OCI-M2 (cell line): ENCODE data around the gene SAP30BP.

Experiments
- DNase-seq: peaks from one replicate; lab custom pipeline; 2025; ENCODE audit not compliant: unreplicated experiment; lab: John Stamatoyannopoulos, UW

Gene SAP30BP

DNA sequence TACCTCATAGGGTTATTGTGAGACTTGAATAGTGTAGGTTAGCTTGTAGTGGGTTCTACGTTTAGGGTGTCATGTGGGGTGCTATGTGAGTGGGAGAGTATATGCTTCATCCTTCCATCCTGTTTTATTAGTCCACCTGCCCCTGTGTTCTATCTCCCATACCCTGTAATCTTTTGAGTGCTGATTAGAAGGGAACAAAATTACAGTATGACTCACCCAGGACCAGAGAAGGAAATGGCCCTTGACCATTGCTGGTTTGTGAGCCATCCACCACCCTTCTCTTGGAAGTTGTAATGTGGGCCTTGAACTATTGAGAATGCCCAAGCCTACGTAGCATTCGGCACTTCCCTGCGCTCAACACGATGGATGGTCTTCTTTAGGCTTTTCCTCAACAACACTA is 17.1 kb downstream of the SAP30BP start:
- no peak for DNase-seq

GRCh38 chr17:75684924-75685323 is 17.8 kb downstream of the SAP30BP start:
- no peak for DNase-seq

GRCh38 chr17:75685499-75685898 is 18.4 kb downstream of the SAP30BP start:
- no peak for DNase-seq

- DNase-seq: no peak
Measured at GRCh38 chr17:75688209-75688825, 21.2 kb downstream of the SAP30BP start.

GRCh38 chr17:75689441-75689873 is 22.3 kb downstream of the SAP30BP start:
- DNase-seq: no peak

DNA sequence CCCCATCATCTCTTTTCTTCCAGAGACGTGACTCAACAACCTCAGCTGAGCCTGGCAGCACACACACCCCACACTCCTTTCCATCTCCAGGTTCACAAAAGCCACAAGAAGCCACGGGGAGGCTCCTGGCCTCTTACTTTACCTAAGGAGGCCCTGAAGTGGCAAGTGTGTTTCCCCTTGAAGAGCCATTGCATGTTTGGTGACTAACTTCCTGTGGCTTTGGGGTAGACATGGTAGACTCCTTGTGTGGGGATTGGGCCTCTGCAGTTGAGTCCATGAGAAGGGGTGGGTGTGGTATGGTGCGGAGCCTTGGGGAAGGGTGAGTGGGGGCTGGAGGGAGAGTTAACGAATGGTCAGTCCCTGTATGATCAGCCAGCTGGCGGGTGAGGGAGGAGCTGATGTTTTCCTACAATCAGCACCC is 24.2 kb downstream of the SAP30BP start:
- DNase-seq: no peak

GRCh38 chr17:75691801-75692626 is 24.9 kb downstream of the SAP30BP start:
- no peak for DNase-seq

DNA sequence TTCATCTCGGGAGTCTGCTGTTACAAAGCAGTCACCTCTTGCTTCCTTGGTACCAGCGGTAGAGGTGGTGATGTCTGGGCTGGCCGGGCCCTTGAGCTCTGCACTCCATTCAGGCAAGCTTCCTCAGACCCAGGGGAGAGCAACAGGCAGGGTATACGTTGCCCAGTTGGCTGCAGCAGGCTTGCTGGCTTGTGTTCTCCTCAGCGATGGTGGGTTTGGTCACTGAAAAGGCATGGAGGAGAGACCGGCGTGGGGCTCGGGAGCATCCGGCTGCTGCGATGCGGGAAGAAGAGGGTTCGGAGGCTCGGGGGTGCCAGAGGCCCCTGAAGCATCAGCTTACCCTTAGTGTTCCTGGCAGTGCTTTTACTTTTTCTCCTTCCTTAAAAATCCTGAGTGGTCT is 25.8 kb downstream of the SAP30BP start:
- DNase-seq: no peak

DNA sequence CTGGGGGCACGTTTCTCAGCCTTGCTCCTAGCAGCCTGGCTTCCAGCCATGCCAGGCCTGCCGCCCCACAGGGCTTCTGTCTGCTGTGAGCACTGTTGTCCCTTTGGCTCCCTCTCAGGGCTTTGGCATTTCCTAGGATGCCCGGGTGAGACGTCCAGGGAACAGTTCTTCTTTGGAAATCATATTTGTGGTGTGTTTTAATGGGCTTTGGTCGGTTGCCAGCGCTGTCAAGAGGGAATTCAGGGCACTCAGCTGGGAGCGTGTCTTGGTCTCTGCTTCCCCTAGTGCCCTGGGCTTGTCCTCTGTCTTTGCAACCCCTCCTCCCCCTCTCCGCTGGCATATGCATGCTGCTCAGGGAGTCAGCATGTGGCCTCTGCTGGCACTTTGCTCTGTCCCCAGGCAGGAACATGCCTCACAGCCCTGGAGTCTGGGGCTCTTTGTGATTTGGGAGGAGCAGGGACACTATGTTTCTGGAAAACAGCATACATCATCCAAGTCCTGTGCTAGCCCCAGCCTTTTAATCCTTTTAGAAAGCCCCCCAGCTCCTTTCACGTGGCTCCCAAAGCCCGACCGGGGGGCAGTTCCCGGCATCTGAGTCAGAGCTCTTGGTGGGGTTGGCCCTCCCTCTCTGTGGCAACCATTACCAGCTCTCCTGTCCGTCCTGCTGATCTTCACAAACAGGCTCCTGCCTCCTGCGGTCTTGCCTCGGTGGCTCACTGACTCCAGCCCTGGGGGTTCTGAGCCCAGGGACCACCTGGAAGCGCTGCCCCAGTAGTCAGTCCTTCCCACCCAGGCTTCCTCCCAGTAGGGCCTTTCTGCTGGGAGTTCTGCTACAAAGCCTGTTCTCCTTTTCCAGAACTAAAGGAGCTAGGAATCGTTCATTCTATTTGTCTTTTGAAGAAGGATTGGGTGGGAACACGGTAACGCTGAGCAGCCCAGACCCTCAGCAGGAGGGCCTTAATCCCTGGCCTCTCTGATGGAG is 26.7 kb downstream of the SAP30BP start:
- DNase-seq: no peak

DNA sequence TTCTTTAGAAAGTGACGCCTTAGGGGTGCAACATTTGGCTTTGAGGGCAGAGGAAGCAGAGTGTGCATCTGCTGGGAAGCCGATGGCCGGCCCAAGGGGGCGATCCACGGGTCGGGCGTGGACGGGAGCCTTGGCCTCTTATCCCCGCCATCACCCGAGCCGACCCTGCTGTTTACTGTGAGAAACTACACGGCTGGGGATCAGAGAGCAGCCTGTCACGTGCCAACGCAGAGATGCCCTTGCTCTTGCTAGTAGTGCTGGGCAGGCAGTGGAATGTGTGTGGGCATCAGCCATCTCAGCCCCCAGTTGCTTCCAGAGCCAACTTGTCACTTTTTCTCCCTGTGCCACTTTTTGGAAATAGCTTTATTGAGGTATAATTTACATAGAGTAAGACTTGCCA is 27.4 kb downstream of the SAP30BP start:
- no peak for DNase-seq

- DNase-seq: no peak
Measured at GRCh38 chr17:75695141-75695829, 28.1 kb downstream of the SAP30BP start.

GRCh38 chr17:75695830-75696271 is 28.7 kb downstream of the SAP30BP start:
- DNase-seq: no peak

DNA sequence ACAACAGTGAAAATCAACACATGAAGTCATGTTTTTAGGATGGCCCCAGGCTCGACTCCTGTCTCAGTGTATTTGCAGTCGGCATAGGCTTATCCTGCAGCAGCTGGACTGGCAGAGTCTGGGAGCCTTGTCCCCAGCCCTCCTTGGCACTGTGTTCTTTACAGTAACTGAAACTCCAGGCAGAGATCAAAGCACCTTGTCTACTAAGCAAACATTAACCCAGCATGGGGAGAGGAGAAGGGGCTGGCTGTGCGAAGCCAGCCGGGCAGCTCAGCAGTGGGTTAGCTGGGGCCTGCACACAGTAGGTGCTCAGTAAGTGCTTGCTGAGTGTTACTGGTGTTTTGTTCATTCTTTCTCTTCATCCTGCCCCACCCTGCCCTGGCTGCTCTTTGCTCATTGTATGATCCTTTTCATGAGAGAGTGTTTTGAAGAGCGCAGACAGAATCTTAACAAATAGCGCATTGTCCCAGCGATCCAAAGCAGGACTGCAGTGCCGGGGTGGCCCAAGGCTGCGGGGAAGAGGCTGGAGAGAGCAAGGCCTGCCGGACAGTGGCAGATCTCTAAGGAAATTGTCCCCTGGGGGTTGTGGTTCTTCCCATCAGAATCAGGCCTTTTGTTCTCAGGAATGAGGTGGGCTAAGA is 30.6 kb downstream of the SAP30BP start:
- no peak for DNase-seq

GRCh38 chr17:75698659-75699058 is 31.5 kb downstream of the SAP30BP start:
- no peak for DNase-seq

DNA sequence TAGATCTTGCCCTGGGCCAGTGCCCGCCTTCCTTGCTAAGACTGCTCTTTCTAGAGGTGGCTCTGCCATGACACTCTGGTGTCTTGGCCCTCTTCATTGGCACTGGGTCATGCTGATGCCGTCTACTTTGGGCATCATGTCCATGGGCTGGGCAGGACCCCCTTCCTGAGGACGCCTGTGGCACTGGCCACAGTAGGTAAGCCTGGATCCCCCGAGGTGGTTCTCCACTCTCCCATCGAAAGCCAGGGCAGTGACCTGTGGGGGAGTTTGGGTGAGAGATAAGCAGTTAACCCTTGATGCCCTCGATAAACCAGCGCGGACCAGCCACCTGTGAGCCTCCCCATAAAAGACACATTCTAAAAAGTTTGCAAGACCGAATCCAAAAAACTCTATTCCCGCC is 34.1 kb downstream of the SAP30BP start:
- no peak for DNase-seq

GRCh38 chr17:75703191-75703590 is 36.1 kb downstream of the SAP30BP start:
- no peak for DNase-seq

DNA sequence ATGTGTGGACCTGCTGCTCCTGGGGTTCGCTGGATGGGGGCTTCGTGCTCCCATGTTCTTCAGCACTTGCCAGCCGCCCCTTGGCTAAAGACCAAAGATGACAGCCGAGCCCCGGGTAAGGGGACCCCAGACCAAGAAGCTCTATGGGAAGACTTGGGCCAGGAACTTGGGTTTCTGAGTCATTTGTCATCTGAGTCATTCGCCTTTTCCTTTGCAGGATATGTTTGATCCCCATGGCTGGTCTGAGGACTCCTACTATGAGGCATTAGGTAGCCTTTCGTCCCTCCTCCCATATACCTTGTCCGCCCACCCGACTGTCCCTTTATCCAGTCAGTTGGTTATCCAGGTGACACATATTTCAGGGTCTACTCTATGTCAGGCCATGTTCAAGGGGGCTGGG is 36.5 kb downstream of the SAP30BP start:
- DNase-seq: no peak

DNA sequence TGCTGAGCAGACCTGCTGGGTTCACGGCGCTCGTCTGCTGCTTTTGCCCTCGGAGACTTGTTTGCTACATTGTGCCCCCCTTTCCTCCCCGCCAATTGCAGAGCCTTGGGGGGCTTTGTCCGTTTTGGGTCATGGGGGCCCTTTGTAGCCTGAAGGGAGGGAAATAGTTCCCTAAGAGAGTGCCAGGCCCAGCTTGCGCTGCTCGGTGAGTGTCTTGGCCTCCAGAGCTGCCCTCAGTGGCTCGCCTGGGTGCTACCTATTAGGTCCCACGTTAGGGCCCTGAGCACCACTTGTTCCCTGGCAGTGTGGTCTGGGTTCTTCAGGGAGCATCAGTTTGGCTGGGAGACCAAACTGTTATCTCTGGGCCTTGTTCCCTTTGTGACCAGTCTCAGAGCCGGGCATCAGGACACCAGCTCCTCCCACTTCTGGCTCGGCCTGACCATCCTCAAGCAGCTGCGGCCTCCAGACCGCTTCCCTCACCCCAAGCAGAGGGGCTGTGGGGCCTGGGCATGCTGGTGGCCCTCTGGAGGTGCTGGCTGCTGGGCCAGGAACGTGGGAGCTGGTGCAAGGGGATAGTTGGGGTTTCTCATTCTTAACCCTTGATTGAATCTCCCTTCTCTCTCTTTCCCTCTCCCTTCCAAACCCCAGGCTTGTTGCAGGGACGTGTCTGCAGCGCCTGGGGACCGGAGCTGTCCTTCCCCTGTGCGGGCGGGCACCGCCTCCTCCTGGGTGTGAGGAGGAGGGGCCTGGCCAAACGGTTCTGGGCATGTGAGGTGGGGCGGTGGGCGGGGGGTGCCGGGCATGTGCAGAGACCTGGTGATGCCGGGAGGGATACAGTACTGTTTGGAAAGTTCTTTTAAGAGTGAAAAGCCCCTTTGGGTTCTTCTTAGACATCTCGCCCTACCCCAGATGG is 38.1 kb downstream of the SAP30BP start:
- no peak for DNase-seq

GRCh38 chr17:75706042-75706728 is 39.0 kb downstream of the SAP30BP start:
- DNase-seq: no peak
